ENCODE data around the gene MACROD2. TPM values are rescaled to one million over a fixed set of nuclear protein-coding genes. Genes with fewer than 3 reads are reported as not detected.

Gene MACROD2
- total and polyA plus RNA-seq, 9 donors: 3.7 to 25.5 (median 7.8) TPM

DNA sequence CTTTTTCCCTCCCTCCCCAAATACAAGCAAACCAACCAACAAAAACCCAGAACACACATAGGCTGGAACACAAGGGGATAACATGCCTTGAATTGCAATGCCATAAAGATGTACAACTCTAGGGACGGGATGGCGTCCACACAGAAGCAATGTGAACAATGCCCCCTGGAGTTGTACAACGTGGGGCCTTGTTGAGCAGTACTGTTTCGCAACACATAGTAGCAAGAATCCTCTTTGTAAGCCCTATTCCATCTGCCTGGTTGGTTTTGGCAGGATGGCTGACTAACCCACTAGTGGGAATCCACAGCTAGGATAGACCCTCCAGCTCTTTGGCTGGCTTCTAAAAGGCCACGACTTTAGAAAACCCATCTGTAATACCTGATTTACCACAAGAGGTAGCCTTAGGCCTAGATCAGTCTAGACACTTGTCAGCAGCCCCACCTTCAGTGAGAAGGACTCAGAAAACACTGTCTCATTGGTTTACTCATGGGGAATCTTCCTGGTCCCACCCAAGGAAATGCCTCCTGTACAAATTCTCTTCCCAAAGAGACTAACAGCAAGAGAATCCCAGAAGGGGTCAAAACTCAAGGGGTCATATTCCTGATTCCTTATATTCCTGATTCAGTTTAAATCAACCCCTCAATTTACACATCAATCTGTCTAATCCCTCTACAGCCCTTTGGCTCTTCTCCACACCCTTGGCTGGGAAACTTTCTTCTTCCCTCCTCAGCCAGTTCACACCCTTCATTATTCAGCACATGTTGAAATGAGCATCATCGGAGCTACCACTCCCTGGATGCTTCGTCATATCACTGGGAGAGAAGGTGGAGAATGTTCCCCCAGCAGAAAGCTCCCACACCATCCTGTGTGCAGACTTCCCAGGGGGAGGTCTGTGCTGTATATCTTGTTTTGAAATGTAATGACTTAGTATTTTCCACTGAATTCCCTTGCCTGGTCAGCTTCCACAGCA lies 964.5 kb downstream of the MACROD2 start:
- TF ChIP-seq CTCF (IDR thresholded peaks at IDR 0.05) (no peak), POLR2A (IDR thresholded peaks at IDR 0.05) (no peak), EP300 (IDR thresholded peaks at IDR 0.05) (no peak)
- DNase-seq: no peak
- Histone ChIP-seq H3K4me1 (ENCODE audit: insufficient read depth) (no peaks in the 10 kb centered on the region), H3K4me3 (no peak overlapping the region), H3K9me3 (no peaks in the 10 kb centered on the region), H3K36me3 (no peaks in the 10 kb centered on the region), H3K27me3 (no peaks in the 10 kb centered on the region), H3K27ac (no peak overlapping the region)
- intact Hi-C loops (cut with DNase I): no loop called here
- 80 to 90% (median 87%) methylated on average over 7 of the region's 7 CpGs for WGBS, 3 donors

GRCh38 chr20:14960831-14961230 lies 965.5 kb downstream of the MACROD2 start:
- no peaks in the 10 kb centered on the region for H3K4me1 ChIP-seq (ENCODE audit: insufficient read depth)
- TF ChIP-seq CTCF (IDR thresholded peaks at IDR 0.05): no peak
- no peak for TF ChIP-seq POLR2A (IDR thresholded peaks at IDR 0.05)
- no peak for TF ChIP-seq EP300 (IDR thresholded peaks at IDR 0.05)
- intact Hi-C loops (cut with DNase I): no loop called here
- H3K27me3 ChIP-seq: no peaks in the 10 kb centered on the region
- WGBS, 3 donors: 94 to 97% (median 94%) methylated on average over 3 of the region's 3 CpGs
- no peak overlapping the region for H3K4me3 ChIP-seq
- no peak overlapping the region for H3K27ac ChIP-seq
- no peak for DNase-seq
- H3K36me3 ChIP-seq: no peaks in the 10 kb centered on the region
- H3K9me3 ChIP-seq: no peaks in the 10 kb centered on the region

DNA sequence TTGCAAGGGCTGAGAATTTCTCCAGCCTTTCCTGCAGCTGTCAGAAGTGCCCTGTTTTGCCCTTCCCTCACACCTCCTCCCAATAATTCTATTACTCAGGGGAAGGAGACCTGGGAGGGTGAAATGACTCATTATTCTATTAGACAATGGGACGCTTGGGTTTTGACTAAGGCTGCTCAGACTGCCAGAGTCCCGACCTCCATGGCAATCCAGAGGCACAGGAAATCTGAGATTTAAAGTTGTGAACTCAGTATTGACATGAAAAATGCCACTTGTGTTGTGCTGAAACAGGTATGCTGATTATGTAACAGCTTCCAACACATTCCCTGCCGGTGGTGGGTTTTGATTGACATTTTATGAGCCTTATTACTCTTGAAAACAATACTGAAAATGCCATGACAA lies 967.9 kb downstream of the MACROD2 start:
- WGBS, 3 donors: 37 to 57% (median 51%) methylated on average over 3 of the region's 3 CpGs
- H3K27me3 ChIP-seq: no peaks in the 10 kb centered on the region
- no peaks in the 10 kb centered on the region for H3K36me3 ChIP-seq
- TF ChIP-seq EP300 (IDR thresholded peaks at IDR 0.05) (no peak), CTCF (IDR thresholded peaks at IDR 0.05) (no peak), POLR2A (IDR thresholded peaks at IDR 0.05) (no peak)
- H3K9me3 ChIP-seq: no peaks in the 10 kb centered on the region
- H3K27ac ChIP-seq: no peak overlapping the region
- no peak overlapping the region for H3K4me3 ChIP-seq
- DNase-seq: no peak
- intact Hi-C loops (cut with DNase I): no loop called here
- H3K4me1 ChIP-seq (ENCODE audit: insufficient read depth): no peaks in the 10 kb centered on the region

DNA sequence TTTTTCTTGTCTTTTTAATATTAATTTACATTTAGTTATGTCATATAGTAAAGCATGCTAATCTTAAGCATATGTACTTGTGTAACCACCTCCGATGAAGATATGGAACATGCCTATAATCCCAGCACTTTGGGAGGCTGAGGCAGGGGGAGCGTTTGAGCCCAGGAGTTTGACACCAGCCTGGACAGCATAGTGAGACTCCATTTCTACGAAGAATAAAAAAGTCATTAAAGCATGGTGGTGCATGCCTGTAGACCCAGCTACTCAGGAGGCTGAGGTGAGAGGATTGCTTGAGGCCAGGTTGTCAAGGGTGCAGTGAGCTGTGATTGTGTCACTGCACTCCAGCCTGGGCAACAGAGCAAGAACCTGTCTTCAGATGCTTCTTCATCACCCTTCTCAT lies 970.9 kb downstream of the MACROD2 start:
- no peaks in the 10 kb centered on the region for H3K27me3 ChIP-seq
- no peaks in the 10 kb centered on the region for H3K9me3 ChIP-seq
- WGBS, 3 donors: 73 to 93% (median 83%) methylated on average over 3 of the region's 3 CpGs
- TF ChIP-seq CTCF (IDR thresholded peaks at IDR 0.05) (no peak), POLR2A (IDR thresholded peaks at IDR 0.05) (no peak), EP300 (IDR thresholded peaks at IDR 0.05) (no peak)
- H3K4me1 ChIP-seq (ENCODE audit: insufficient read depth): no peaks in the 10 kb centered on the region
- H3K36me3 ChIP-seq: no peaks in the 10 kb centered on the region
- intact Hi-C loops (cut with DNase I): no loop called here
- DNase-seq: no peak
- H3K27ac ChIP-seq: no peak overlapping the region
- no peak overlapping the region for H3K4me3 ChIP-seq

Measured in ovary (tissue), 9 donors.